Esophagus squamous epithelium (tissue), 5 donors: Measurements from ENCODE around the gene SLC1A2. TPM values are rescaled to one million over a fixed set of nuclear protein-coding genes. Genes with fewer than 3 reads are reported as not detected.

Experiments
- DNase-seq: peaks from one replicate; lab custom pipeline; 2025; lab: John Stamatoyannopoulos, UW
- H3K27ac ChIP-seq, 4 donors: fragments of 200-600 bp; sonication (generic); one replicate each; pipeline ENCODE4 v1.5.1; 2016 to 2019; ENCODE audit warnings: mild to moderate bottlenecking in 1 of 4
- H3K27me3 ChIP-seq, 4 donors: fragments of 200-600 bp; sonication (generic); 1 replicate in 3 of 4; 2 replicates in 1 of 4; pipeline versions ENCODE4 v1.5.1 to v1.6.0; 2017 to 2021; ENCODE audit warnings: antibody characterized with exemption in 1 of 4
- H3K36me3 ChIP-seq, 3 donors: fragments of 200-600 bp; sonication (generic); one replicate each; pipeline ENCODE4 v1.5.1; 2016 to 2019
- H3K4me1 ChIP-seq, 3 donors: fragments of 200-600 bp; sonication (generic); one replicate each; pipeline ENCODE4 v1.5.1; 2017 to 2019
- H3K4me3 ChIP-seq, 4 donors: fragments of 200-600 bp; sonication (generic); 1 replicate in 3 of 4; 2 replicates in 1 of 4; pipeline ENCODE4 v1.5.1; 2016 to 2019; ENCODE audit warnings: mild to moderate bottlenecking in 2 of 4, moderate library complexity in 1 of 4
- H3K9me3 ChIP-seq, 3 donors: fragments of 200-600 bp; sonication (generic); one replicate each; pipeline ENCODE4 v1.5.1; 2016 to 2019
- CTCF ChIP-seq, 6 experiments: fragments of 450-650 bp in 4 of 6; fragments of 200-600 bp in 2 of 6; sonication (generic) in 2 of 6; IDR thresholded peaks; one replicate each; pipeline ENCODE4 v1.5.1; 2016 to 2019; ENCODE audit warnings: antibody characterized with exemption in 6 of 6, mild to moderate bottlenecking in 4 of 6, moderate library complexity in 4 of 6
- POLR2A ChIP-seq, 4 donors: fragments of 450-650 bp; IDR thresholded peaks; one replicate each; pipeline ENCODE4 v1.6.1; 2017; ENCODE audit warnings: antibody characterized with exemption in 4 of 4, mild to moderate bottlenecking in 4 of 4, moderate library complexity in 3 of 4
- WGBS, 2 donors: methylation state at CpG; one replicate each; pipeline ENCODE4 v1.1.5; 2018; 5-methylcytosine and 5-hydroxymethylcytosine counted together
- intact Hi-C: fragments of 100-400 bp; cut with DNase I; formaldehyde crosslinking; loops from one replicate; pipeline ENCODE4 v1.15.0; 2022
- total RNA-seq, 4 donors: library from RNA; depleted of rRNA; stranded (reverse); fragments of >200 nt; gene quantifications; one replicate each; pipeline ENCODE4 v1.1.0, GENCODE V29; 2016
- donor health status: DM: yes; HTN: yes; CAD: no.

The SLC1A2 gene
- total RNA-seq, 4 donors from 2014 or later, result 0.04 to 0.61 (median 0.19) TPM; not detected in 1

- no peak overlapping the region for H3K4me3 ChIP-seq
- intact Hi-C loops, result no loop called here
- H3K27ac ChIP-seq, result no peak overlapping the region
- no peaks in the 10 kb centered on the region for H3K9me3 ChIP-seq
- 84 to 91% methylated on average over 5 to 6 of the region's 6 CpGs for WGBS, 2 donors
- no peak for DNase-seq
- H3K4me1 ChIP-seq, result peaks cover 2 to 18% (median 5%) of the 10 kb centered on the region in 3 donors
- no peaks in the 10 kb centered on the region for H3K36me3 ChIP-seq
- TF ChIP-seq CTCF (IDR thresholded peaks at IDR 0.05), result no peak
- TF ChIP-seq POLR2A (IDR thresholded peaks at IDR 0.05), result no peak
- no peaks in the 10 kb centered on the region for H3K27me3 ChIP-seq
Observed at GRCh38 chr11:35346472-35347156, 72.7 kb downstream of the SLC1A2 start.

GRCh38 chr11:35344681-35345574 is 74.4 kb downstream of the SLC1A2 start:
- Histone ChIP-seq H3K27ac (no peak overlapping the region), H3K36me3 (no peaks in the 10 kb centered on the region), H3K4me1 (peaks cover 2 to 18% (median 5%) of the 10 kb centered on the region in 3 donors), H3K27me3 (no peaks in the 10 kb centered on the region), H3K9me3 (no peaks in the 10 kb centered on the region), H3K4me3 (no peak overlapping the region)
- 67 to 76% methylated on average over 6 to 9 of the region's 9 CpGs for WGBS, 2 donors
- TF ChIP-seq CTCF (IDR thresholded peaks at IDR 0.05) (no peak), POLR2A (IDR thresholded peaks at IDR 0.05) (no peak)
- DNase-seq, result no peak
- intact Hi-C loops, result no loop called here

GRCh38 chr11:35343033-35343598 is 76.2 kb downstream of the SLC1A2 start:
- Histone ChIP-seq H3K4me1 (peaks cover 2 to 15% (median 5%) of the 10 kb centered on the region in 3 donors), H3K27me3 (no peaks in the 10 kb centered on the region), H3K36me3 (no peaks in the 10 kb centered on the region), H3K4me3 (no peak overlapping the region), H3K9me3 (no peaks in the 10 kb centered on the region), H3K27ac (no peak overlapping the region)
- intact Hi-C loops, result no loop called here
- WGBS, 2 donors, result 78 to 83% methylated on average over 5 of the region's 5 CpGs
- no peak for DNase-seq
- TF ChIP-seq CTCF (IDR thresholded peaks at IDR 0.05) (no peak), POLR2A (IDR thresholded peaks at IDR 0.05) (no peak)

GRCh38 chr11:35340715-35341114 is 78.6 kb downstream of the SLC1A2 start:
- Histone ChIP-seq H3K4me1 (peaks cover 8 to 16% (median 14%) of the 10 kb centered on the region in 3 donors), H3K27ac (no peak overlapping the region), H3K9me3 (no peaks in the 10 kb centered on the region), H3K4me3 (no peak overlapping the region), H3K36me3 (no peaks in the 10 kb centered on the region), H3K27me3 (no peaks in the 10 kb centered on the region)
- intact Hi-C loops, result no loop called here
- 79 to 88% methylated on average over 2 of the region's 2 CpGs for WGBS, 2 donors
- no peak for TF ChIP-seq CTCF (IDR thresholded peaks at IDR 0.05)
- no peak for TF ChIP-seq POLR2A (IDR thresholded peaks at IDR 0.05)
- no peak for DNase-seq
